PC-3 (cell line): ENCODE data around the gene FLOT1. TPM values are rescaled to one million over a fixed set of nuclear protein-coding genes. Genes with fewer than 3 reads are reported as not detected.
"Not testable (repeated sequence)": the region's sequence is repeated elsewhere in the genome, so short reads cannot be mapped to it uniquely, and the experiment has no call there.

Experiments used
- ATAC-seq: fragments of 200-7000 bp; cut with Tn5 transposase; 2 replicates; pipeline ENCODE4 v1.9.1; 2020; ENCODE audit warnings: mild to moderate bottlenecking, moderate library complexity
- BruUV-seq: library from RNA; stranded (reverse); fragments of 400-500 nt; replicated peaks from 2 replicates; lab custom pipeline; 2021; lab: Mats Ljungman, UMichigan
- CTCF ChIA-PET: fragments of 300-600 bp; sonication (Branson Sonifier 250); formaldehyde crosslinking; loops from one replicate; lab custom pipeline; 2022; ENCODE audit warnings: antibody characterized with exemption; lab: Charles Lee
- POLR2A ChIA-PET: fragments of 300-600 bp; sonication (Branson Sonifier 250); formaldehyde crosslinking; loops from one replicate; lab custom pipeline; 2022; ENCODE audit warnings: antibody characterized with exemption; ENCODE audit not compliant: unreplicated experiment; lab: Charles Lee
- DNase-seq: peaks from one replicate; pipeline ENCODE4 v3.0.0-alpha.2; 2015
- H2AFZ ChIP-seq: fragments of 300-600 bp; sonication (generic); 2 replicates; pipeline ENCODE4 v1.6.0; 2016; ENCODE audit warnings: antibody characterized with exemption, low read length
- H3F3A ChIP-seq: fragments of 300-600 bp; sonication (generic); one replicate; pipeline ENCODE4 v1.6.0; 2017; ENCODE audit warnings: antibody characterized with exemption, low read length, control low read depth, mild to moderate bottlenecking; ENCODE audit not compliant: unreplicated experiment
- H3K27ac ChIP-seq: fragments of 300-600 bp; sonication (generic); 2 replicates; pipeline ENCODE4 v1.5.1; 2016; ENCODE audit warnings: mild to moderate bottlenecking, low read length
- H3K27me3 ChIP-seq: fragments of 300-600 bp; sonication (generic); 2 replicates; pipeline ENCODE4 v1.6.1; 2016; ENCODE audit warnings: low read length, mixed read lengths
- H3K36me3 ChIP-seq: fragments of 300-600 bp; sonication (generic); 2 replicates; pipeline ENCODE4 v1.6.1; 2016; ENCODE audit warnings: low read depth, mixed run types, low read length, mixed read lengths
- H3K4me1 ChIP-seq: fragments of 300-600 bp; sonication (generic); 2 replicates; pipeline ENCODE4 v1.5.1; 2016; ENCODE audit warnings: low read length; ENCODE audit not compliant: insufficient read depth
- H3K4me2 ChIP-seq: fragments of 300-600 bp; sonication (generic); 2 replicates; pipeline ENCODE4 v1.6.0; 2016; ENCODE audit warnings: low read length
- H3K4me3 ChIP-seq: fragments of 300-600 bp; sonication (generic); 2 replicates; pipeline ENCODE4 v1.5.1; 2016; ENCODE audit warnings: mild to moderate bottlenecking, low read length, mixed read lengths
- H3K79me2 ChIP-seq: fragments of 300-600 bp; sonication (generic); 2 replicates; pipeline ENCODE4 v1.6.1; 2017; ENCODE audit warnings: low read length, mixed read lengths
- H3K9ac ChIP-seq: fragments of 300-600 bp; sonication (generic); 2 replicates; pipeline ENCODE4 v1.6.0; 2016; ENCODE audit warnings: mild to moderate bottlenecking, low read length
- H3K9me2 ChIP-seq: fragments of 300-600 bp; sonication (generic); replicated peaks from 2 replicates; pipeline ENCODE4 v1.6.1; 2016; ENCODE audit warnings: mixed run types, low read length, mixed read lengths
- H3K9me3 ChIP-seq: fragments of 300-600 bp; sonication (generic); 2 replicates; pipeline ENCODE4 v1.6.1; 2016; ENCODE audit warnings: low read length, mixed read lengths
- H4K20me1 ChIP-seq: fragments of 300-600 bp; sonication (generic); 2 replicates; pipeline ENCODE4 v1.6.1; 2016; ENCODE audit warnings: low read length, mixed read lengths
- CTCF ChIP-seq: fragments of 300-600 bp; sonication (generic); conservative IDR thresholded peaks from 2 replicates; pipeline ENCODE4 v1.5.1; 2017; ENCODE audit warnings: antibody characterized with exemption, low read depth, mild to moderate bottlenecking, low read length
- EZH2 ChIP-seq: fragments of 300-600 bp; sonication (generic); IDR thresholded peaks from one replicate; pipeline ENCODE4 v1.6.1; 2017; ENCODE audit warnings: antibody characterized with exemption, mild to moderate bottlenecking, low read length; ENCODE audit not compliant: unreplicated experiment
- EZH2phosphoT487 ChIP-seq: fragments of 300-600 bp; sonication (generic); IDR thresholded peaks from 2 replicates; pipeline ENCODE4 v1.6.1; 2018; ENCODE audit warnings: mild to moderate bottlenecking, antibody characterized with exemption, low read length, borderline replicate concordance
- intact Hi-C: fragments of 100-400 bp; cut with micrococcal nuclease; formaldehyde crosslinking; loops from 2 replicates; pipeline ENCODE4 v1.9.0; 2023
- total RNA-seq: library from RNA; depleted of rRNA; stranded (reverse); fragments of >200 nt; gene quantifications from 2 replicates; pipeline ENCODE4 v1.2.3, GENCODE V29; 2014

FLOT1 gene
- total RNA-seq, 1 experiment from 2014 or later: 305 TPM

GRCh38 chr6:30725713-30726505 lies 16.6 kb downstream of the FLOT1 start:
- H3K27ac ChIP-seq: peak overlapping the region; percentile 18; the same call in 1 of the 2 replicates

GRCh38 chr6:30724906-30725667 lies 17.4 kb downstream of the FLOT1 start:
- ChIA-PET CTCF (no interaction called here), POLR2A (interaction anchor here (0.7 kb wide), 1 partner anchor 44 kb away, joined by 3 read pairs; no protein-coding TSS in a partner anchor)
- Histone ChIP-seq H3K36me3 (peaks cover 44% of the 10 kb centered on the region), H3K9me2 (no peaks in the 10 kb centered on the region), H3K4me2 (peak overlapping the region; percentile 20; the same call in 1 of the 2 replicates), H3F3A (peaks cover 29% of the 10 kb centered on the region), H3K9me3 (no peaks in the 10 kb centered on the region), H3K4me3 (no peak overlapping the region), H3K27me3 (no peaks in the 10 kb centered on the region), H3K4me1 (peaks cover 12% of the 10 kb centered on the region), H3K27ac (peak overlapping the region; percentile 2; the same call in 1 of the 2 replicates), H3K79me2 (peaks cover 52% of the 10 kb centered on the region), H4K20me1 (peaks cover 32% of the 10 kb centered on the region), H3K9ac (no peak overlapping the region), H2AFZ (no peak overlapping the region)
- ATAC-seq: no peak
- intact Hi-C loops: loop anchor here (1.0 to 10.0 kb wide), 4 partner anchors 152 to 362 kb away; partner anchors contain the start of gene HLA-E
- no peak for DNase-seq
- no TSS peak for BruUV-seq
- TF ChIP-seq EZH2: no peak
- TF ChIP-seq EZH2phosphoT487: no peak
- TF ChIP-seq CTCF: no peak

More at GRCh38 chr6:30725713-30726505, 16.6 kb downstream of the FLOT1 start:
- H3K4me1 ChIP-seq: peaks cover 16% of the 10 kb centered on the region
- DNase-seq: peak; percentile 61
- intact Hi-C loops: loop anchor here (1.0 to 10.0 kb wide), 3 partner anchors 151 to 361 kb away; partner anchors contain the start of gene HLA-E
- CTCF ChIA-PET: no interaction called here
- TF ChIP-seq EZH2phosphoT487 (no peak), CTCF (no peak), EZH2 (no peak)
- H3K4me2 ChIP-seq: no peak overlapping the region
- H2AFZ ChIP-seq: no peak overlapping the region
- POLR2A ChIA-PET: no interaction called here
- no peak overlapping the region for H3K9ac ChIP-seq
- H4K20me1 ChIP-seq: peaks cover 32% of the 10 kb centered on the region
- H3F3A ChIP-seq: peaks cover 24% of the 10 kb centered on the region
- H3K9me3 ChIP-seq: no peaks in the 10 kb centered on the region
- H3K9me2 ChIP-seq: no peaks in the 10 kb centered on the region
- H3K27me3 ChIP-seq: no peaks in the 10 kb centered on the region
- BruUV-seq: no TSS peak
- peak; percentile 21 for ATAC-seq
- no peak overlapping the region for H3K4me3 ChIP-seq
- peaks cover 49% of the 10 kb centered on the region for H3K36me3 ChIP-seq
- peaks cover 44% of the 10 kb centered on the region for H3K79me2 ChIP-seq

GRCh38 chr6:30723843-30724741 lies 18.4 kb downstream of the FLOT1 start:
- H4K20me1 ChIP-seq: peaks cover 32% of the 10 kb centered on the region
- peaks cover 18% of the 10 kb centered on the region for H3K4me1 ChIP-seq
- H3K27me3 ChIP-seq, CTCF ChIA-PET, H3K4me3 ChIP-seq, H3K9me2 ChIP-seq, ATAC-seq, DNase-seq, H3K9me3 ChIP-seq, H2AFZ ChIP-seq, H3K9ac ChIP-seq: not testable (repeated sequence)
- H3F3A ChIP-seq: peaks cover 29% of the 10 kb centered on the region
- POLR2A ChIA-PET: interaction anchor here (0.7 kb wide), 1 partner anchor 45 kb away, joined by 3 read pairs; no protein-coding TSS in a partner anchor
- peaks cover 60% of the 10 kb centered on the region for H3K79me2 ChIP-seq
- peak overlapping the region; percentile 91; the same call in 1 of the 2 replicates for H3K4me2 ChIP-seq
- H3K36me3 ChIP-seq: peaks cover 37% of the 10 kb centered on the region
- peak overlapping the region; percentile 2; the same call in 1 of the 2 replicates for H3K27ac ChIP-seq
- intact Hi-C loops: loop anchor here (5.0 to 10.0 kb wide), 2 partner anchors 182 to 239 kb away; partner anchors contain the start of gene HLA-E
- BruUV-seq: TSS peak; percentile 13
